Endothelial cell of umbilical vein (primary cell): ENCODE measurements around the gene OR10J5. TPM values are rescaled to one million over a fixed set of nuclear protein-coding genes. Genes with fewer than 3 reads are reported as not detected.

Experiments
- BruUV-seq: library from RNA; stranded (reverse); fragments of 400-500 nt; replicated peaks from 2 replicates; lab custom pipeline; 2021; lab: Mats Ljungman, UMichigan
- CTCF ChIA-PET: fragments of 300-600, 350-600 bp; sonication (Branson Sonifier 250); formaldehyde crosslinking; loops from one replicate; lab custom pipeline; 2021; ENCODE audit warnings: antibody characterized with exemption, inconsistent platforms; lab: Charles Lee
- POLR2A ChIA-PET: fragments of 300-600, 350-600 bp; sonication (Branson Sonifier 250); formaldehyde crosslinking; loops from one replicate; lab custom pipeline; 2021; ENCODE audit warnings: antibody characterized with exemption, inconsistent platforms; lab: Charles Lee
- DNase-seq: peaks from one replicate; pipeline ENCODE4 v3.0.0-alpha.2; 2011; ENCODE audit warnings: low read depth, low spot score
- FAIRE-seq: peaks from 2 replicates; lab custom pipeline; 2011; peaks lifted over from hg19 to GRCh38; lab: Jason Lieb, UNC
- H2AFZ ChIP-seq: 2 replicates; pipeline ENCODE4 v1.6.0; 2012; ENCODE audit warnings: low read depth, low read length, control low read depth, inconsistent platforms
- H3K27ac ChIP-seq: 2 replicates; pipeline ENCODE4 v1.5.1; 2011; ENCODE audit warnings: low read depth, mild to moderate bottlenecking, control low read depth, low read length, moderate library complexity; ENCODE audit not compliant: insufficient read depth
- H3K27me3 ChIP-seq, 2 experiments: 2 replicates each; pipeline versions ENCODE4 v1.6.0 to v1.6.1; 2011; ENCODE audit warnings: low read length in 2 of 2, mixed read lengths in 1 of 2; ENCODE audit not compliant: control insufficient read depth in 2 of 2, insufficient read depth in 2 of 2
- H3K36me3 ChIP-seq, 2 experiments: 2 replicates in 1 of 2; 3 replicates in 1 of 2; pipeline ENCODE4 v1.5.1; 2011; ENCODE audit warnings: low read length in 2 of 2, mild to moderate bottlenecking in 1 of 2, moderate library complexity in 1 of 2; ENCODE audit not compliant: control insufficient read depth in 2 of 2, insufficient read depth in 2 of 2; ENCODE audit errors: extremely low read depth in 1 of 2
- H3K4me1 ChIP-seq: 3 replicates; pipeline ENCODE4 v1.5.1; 2011; ENCODE audit warnings: mild to moderate bottlenecking, low read length; ENCODE audit not compliant: control insufficient read depth, insufficient read depth; ENCODE audit errors: extremely low read depth
- H3K4me2 ChIP-seq: 2 replicates; pipeline ENCODE4 v1.6.1; 2011; ENCODE audit warnings: low read length, control low read depth, mixed read lengths; ENCODE audit not compliant: insufficient read depth
- H3K4me3 ChIP-seq, 3 experiments: fragments of 200-600 bp in 1 of 3; sonication (generic), shearing (Covaris generic) in 1 of 3; replicated peaks in 1 of 3; 2 replicates each; pipeline ENCODE4 v1.5.1; 2011 to 2016; ENCODE audit warnings: control low read depth in 3 of 3, low read length in 3 of 3, mild to moderate bottlenecking in 2 of 3, inconsistent platforms in 1 of 3, low read depth in 1 of 3, moderate library complexity in 1 of 3; ENCODE audit not compliant: insufficient read depth in 1 of 3
- H3K79me2 ChIP-seq: 2 replicates; pipeline ENCODE4 v1.6.0; 2012; ENCODE audit warnings: low read length, inconsistent platforms; ENCODE audit not compliant: control insufficient read depth, insufficient read depth
- H3K9ac ChIP-seq: replicated peaks from 2 replicates; pipeline ENCODE3; 2011; ENCODE audit warnings: low read length, control low read depth; ENCODE audit not compliant: insufficient read depth; ENCODE audit errors: extremely low read depth
- H3K9me1 ChIP-seq: replicated peaks from 3 replicates; pipeline ENCODE4 v1.6.0; 2011; ENCODE audit warnings: mild to moderate bottlenecking, low read length; ENCODE audit not compliant: control insufficient read depth, insufficient read depth; ENCODE audit errors: extremely low read depth
- H3K9me3 ChIP-seq: replicated peaks from 2 replicates; pipeline ENCODE4 v1.5.1; 2012; ENCODE audit warnings: low read length, inconsistent platforms; ENCODE audit not compliant: control insufficient read depth, insufficient read depth
- H4K20me1 ChIP-seq: replicated peaks from 2 replicates; pipeline ENCODE3; 2011; ENCODE audit warnings: mild to moderate bottlenecking, low read length; ENCODE audit not compliant: control insufficient read depth, insufficient read depth; ENCODE audit errors: extremely low read depth
- EZH2 ChIP-seq: IDR thresholded peaks from 2 replicates; pipeline ENCODE4 v1.6.1; 2012; ENCODE audit warnings: borderline replicate concordance, low read depth, mild to moderate bottlenecking, moderate library complexity, low read length, inconsistent platforms; ENCODE audit not compliant: severe bottlenecking
- FOS ChIP-seq: IDR thresholded peaks from 2 replicates; pipeline ENCODE4 v1.6.1; 2011; ENCODE audit warnings: mild to moderate bottlenecking, low read length, moderate library complexity, borderline replicate concordance; ENCODE audit not compliant: insufficient read depth
- GATA2 ChIP-seq: IDR thresholded peaks from 2 replicates; pipeline ENCODE4 v1.7.0; 2011; ENCODE audit warnings: low read depth, mild to moderate bottlenecking, moderate library complexity, mixed read lengths, low read length; ENCODE audit not compliant: insufficient read length, insufficient read depth
- JUN ChIP-seq: IDR thresholded peaks from 2 replicates; pipeline ENCODE4 v1.6.1; 2011; ENCODE audit warnings: borderline replicate concordance, low read depth; ENCODE audit not compliant: insufficient read length, insufficient read depth
- MYC ChIP-seq: IDR thresholded peaks from one replicate; pipeline ENCODE4 v1.6.1; 2011; ENCODE audit warnings: mild to moderate bottlenecking, low read depth, low read length
- POLR2A ChIP-seq: IDR thresholded peaks from 2 replicates; pipeline ENCODE4 v1.6.1; 2012; ENCODE audit warnings: low read depth, mild to moderate bottlenecking, control low read depth, low read length
- POLR2AphosphoS5 ChIP-seq: IDR thresholded peaks from 2 replicates; pipeline ENCODE4 v1.6.1; 2012; ENCODE audit warnings: low read depth, mild to moderate bottlenecking, control low read depth, low read length, moderate library complexity; ENCODE audit not compliant: insufficient read depth
- dilution Hi-C: fragments of 300-500 bp; cut with MboI; formaldehyde crosslinking; loops from one replicate; pipeline ENCODE4 v1.15.0; 2019; ENCODE audit warnings: low sequenced_read_pairs; ENCODE audit not compliant: extremely low pct_ligation_motif_present
- intact Hi-C: fragments of 100-400 bp; cut with micrococcal nuclease; formaldehyde crosslinking; loops from one replicate; pipeline ENCODE4 v1.10.0; 2022
- polyA plus RNA-seq, 4 experiments: library from polyadenylated mRNA; depleted of rRNA in 3 of 4; stranded (reverse) in 3 of 4; unstranded in 1 of 4; fragments of >200 nt; gene quantifications; 2 replicates each; pipeline versions ENCODE4 v1.2.1 to v1.2.3, GENCODE V29; 2011 to 2012; ENCODE audit warnings: missing spikeins in 1 of 4
- total RNA-seq: library from RNA; stranded (reverse); gene quantifications from 2 replicates; pipeline ENCODE4 v1.2.3, GENCODE V29; 2021
- TF ChIP-seq, protein P1 (sequence below): IDR thresholded peaks from 2 replicates; pipeline ENCODE4 v1.6.1; 2011; ENCODE audit not compliant: insufficient read depth, insufficient read length
- TF ChIP-seq, protein P2 (sequence below), 2 donors: IDR thresholded peaks; 1 replicate in 1 of 2; 2 replicates in 1 of 2; pipeline ENCODE4 v1.5.1; 2011; ENCODE audit warnings: low read length in 2 of 2, mild to moderate bottlenecking in 2 of 2, moderate library complexity in 2 of 2, control low read depth in 1 of 2, inconsistent platforms in 1 of 2, low read depth in 1 of 2; ENCODE audit not compliant: insufficient read depth in 1 of 2; ENCODE audit errors: extremely low read depth in 1 of 2

OR10J5 gene
- total and polyA plus RNA-seq, 2 donors (not counting 3 experiments of a cell fraction or from before 2014, with no cell fraction given) = not detected

DNA sequence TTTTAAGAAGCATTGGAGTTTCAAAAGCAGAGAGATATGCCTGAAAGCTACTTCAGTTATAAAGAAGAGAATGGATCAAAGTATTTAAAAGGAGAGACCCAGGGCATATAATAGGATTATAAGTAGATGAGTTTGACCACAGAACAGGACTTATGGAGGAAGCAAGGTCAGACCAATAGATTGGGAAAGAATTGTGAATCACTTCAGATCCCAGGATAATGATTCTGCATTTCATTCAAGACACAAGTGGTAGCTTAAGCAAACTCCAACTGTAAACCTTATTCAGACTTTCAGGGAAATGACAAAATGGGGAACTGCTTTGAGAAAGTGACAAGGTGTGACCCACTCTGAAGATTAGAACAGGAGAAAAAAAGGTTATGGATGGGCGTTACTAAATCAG lies 18.9 kb upstream of the OR10J5 start:
- ChIA-PET POLR2A (no interaction called here), CTCF (no interaction called here)
- TF ChIP-seq POLR2AphosphoS5 = no peak
- TF ChIP-seq POLR2A = no peak
- no peak for TF ChIP-seq FOS
- no peak for TF ChIP-seq JUN
- TF ChIP-seq MYC = no peak
- TF ChIP-seq, protein P1, sequence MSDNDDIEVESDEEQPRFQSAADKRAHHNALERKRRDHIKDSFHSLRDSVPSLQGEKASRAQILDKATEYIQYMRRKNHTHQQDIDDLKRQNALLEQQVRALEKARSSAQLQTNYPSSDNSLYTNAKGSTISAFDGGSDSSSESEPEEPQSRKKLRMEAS = no peak
- TF ChIP-seq GATA2 = no peak
- TF ChIP-seq EZH2 = no peak
- TF ChIP-seq, protein P2, sequence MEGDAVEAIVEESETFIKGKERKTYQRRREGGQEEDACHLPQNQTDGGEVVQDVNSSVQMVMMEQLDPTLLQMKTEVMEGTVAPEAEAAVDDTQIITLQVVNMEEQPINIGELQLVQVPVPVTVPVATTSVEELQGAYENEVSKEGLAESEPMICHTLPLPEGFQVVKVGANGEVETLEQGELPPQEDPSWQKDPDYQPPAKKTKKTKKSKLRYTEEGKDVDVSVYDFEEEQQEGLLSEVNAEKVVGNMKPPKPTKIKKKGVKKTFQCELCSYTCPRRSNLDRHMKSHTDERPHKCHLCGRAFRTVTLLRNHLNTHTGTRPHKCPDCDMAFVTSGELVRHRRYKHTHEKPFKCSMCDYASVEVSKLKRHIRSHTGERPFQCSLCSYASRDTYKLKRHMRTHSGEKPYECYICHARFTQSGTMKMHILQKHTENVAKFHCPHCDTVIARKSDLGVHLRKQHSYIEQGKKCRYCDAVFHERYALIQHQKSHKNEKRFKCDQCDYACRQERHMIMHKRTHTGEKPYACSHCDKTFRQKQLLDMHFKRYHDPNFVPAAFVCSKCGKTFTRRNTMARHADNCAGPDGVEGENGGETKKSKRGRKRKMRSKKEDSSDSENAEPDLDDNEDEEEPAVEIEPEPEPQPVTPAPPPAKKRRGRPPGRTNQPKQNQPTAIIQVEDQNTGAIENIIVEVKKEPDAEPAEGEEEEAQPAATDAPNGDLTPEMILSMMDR (IDR thresholded peaks at IDR 0.05; ENCODE audit: extremely low read depth in 1 of 2, insufficient read depth in 1 of 2, low read depth in 1 of 2, low read length in 2 of 2) = no peak
- Histone ChIP-seq H3K4me3 (no peak overlapping the region), H3K9me1 (no peaks in the 10 kb centered on the region), H3K27me3 (no peaks in the 10 kb centered on the region), H3K4me2 (no peak overlapping the region), H3K9me3 (no peaks in the 10 kb centered on the region), H3K27ac (no peak overlapping the region), H3K36me3 (no peaks in the 10 kb centered on the region), H3K4me1 (no peaks in the 10 kb centered on the region), H2AFZ (no peak overlapping the region), H3K9ac (no peak overlapping the region), H3K79me2 (no peaks in the 10 kb centered on the region), H4K20me1 (no peaks in the 10 kb centered on the region)
- dilution Hi-C loops (no loop called here), intact Hi-C loops (no loop called here)
- no peak for DNase-seq
- no peak for FAIRE-seq
- BruUV-seq = no TSS peak
